HK-2 (cell line): ENCODE measurements around the gene PPP5C.
"Not testable (repeated sequence)": the region's sequence is repeated elsewhere in the genome, so short reads cannot be mapped to it uniquely, and the experiment has no call there.

Source experiments
- DNase-seq: peaks from one replicate; pipeline ENCODE4 v3.0.0-alpha.2; 2018; ENCODE audit not compliant: unreplicated experiment

PPP5C gene

GRCh38 chr19:46346821-46347571 lies at the start of gene PPP5C:
Gene PPP5C, plus strand, starts transcription at chr19:46347087. Its CDS starts 10 bp downstream, at chr19:46347097.
- DNase-seq: peak; percentile 93

GRCh38 chr19:46297700-46298478 lies 49.0 kb upstream of the PPP5C start:
- DNase-seq: no peak

- no peak for DNase-seq
Observed at GRCh38 chr19:46298479-46299003, 48.3 kb upstream of the PPP5C start.

DNA sequence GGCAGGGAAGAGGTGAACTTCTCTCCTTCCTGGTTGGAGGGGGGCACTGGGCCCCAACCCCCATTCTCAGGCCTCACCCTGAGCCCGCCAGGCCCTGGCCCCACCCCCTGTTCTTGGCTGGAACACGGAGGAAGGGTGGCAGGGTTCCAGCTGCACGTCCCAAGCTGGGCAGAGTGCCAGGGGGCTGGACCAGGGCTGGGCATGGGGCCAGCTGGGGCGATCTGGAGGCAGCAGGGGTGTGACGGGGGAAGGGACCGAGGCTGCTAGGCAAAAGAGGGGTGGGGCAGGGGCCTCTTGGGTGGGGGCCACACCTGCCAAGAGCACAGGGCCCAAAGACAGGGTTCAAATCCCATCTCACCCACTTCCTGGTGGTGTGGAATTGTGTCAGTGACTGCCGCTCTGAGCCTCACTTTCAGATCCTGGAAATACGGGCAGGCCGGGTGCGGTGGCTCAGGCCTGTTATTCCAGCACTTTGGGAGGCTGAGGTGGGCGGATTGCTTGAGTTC lies 47.8 kb upstream of the PPP5C start:
- peak; percentile 95 for DNase-seq

DNA sequence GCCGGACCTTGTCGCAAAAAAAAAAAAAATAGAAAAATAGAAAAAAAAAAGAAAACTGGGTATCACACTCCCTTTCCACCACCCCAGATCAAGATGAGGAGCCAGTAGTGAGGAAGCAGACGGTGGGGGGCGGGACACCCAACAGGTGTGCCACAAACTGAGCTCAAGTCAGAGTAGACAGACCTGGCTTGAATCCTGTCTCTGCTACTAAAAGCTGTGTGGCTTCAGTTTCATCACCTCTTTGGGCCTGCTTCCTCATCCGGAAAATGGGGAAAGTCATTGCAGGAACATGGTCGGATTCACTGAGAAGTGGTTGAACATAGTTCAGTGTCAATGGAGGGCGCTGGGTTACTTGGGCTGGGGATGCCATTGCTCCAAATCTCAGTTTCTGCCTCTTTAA lies 47.2 kb upstream of the PPP5C start:
- DNase-seq: no peak

DNA sequence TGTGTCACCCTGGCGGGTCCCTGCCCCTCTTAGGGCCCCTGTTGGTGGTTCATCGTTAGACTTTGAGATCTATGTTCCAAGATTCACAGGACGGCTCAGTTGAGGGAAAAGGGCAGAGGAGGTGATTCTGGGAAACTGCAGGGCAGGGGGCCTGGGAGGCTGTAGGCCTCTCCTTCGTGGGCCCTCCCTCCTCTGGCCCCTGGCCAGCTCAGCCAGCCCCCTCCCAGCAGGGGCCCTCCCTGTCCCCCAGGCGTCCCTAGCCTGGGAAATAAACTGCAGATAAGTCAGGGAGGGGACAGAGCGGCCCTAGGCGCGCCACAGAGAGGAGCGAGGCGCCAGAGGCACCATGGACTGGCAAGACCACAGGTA lies 43.6 kb upstream of the PPP5C start:
- no peak for DNase-seq

- DNase-seq: no peak
Observed at GRCh38 chr19:46303691-46304397, 43.0 kb upstream of the PPP5C start.

- DNase-seq: no peak
Observed at GRCh38 chr19:46306501-46306900, 40.4 kb upstream of the PPP5C start.

DNA sequence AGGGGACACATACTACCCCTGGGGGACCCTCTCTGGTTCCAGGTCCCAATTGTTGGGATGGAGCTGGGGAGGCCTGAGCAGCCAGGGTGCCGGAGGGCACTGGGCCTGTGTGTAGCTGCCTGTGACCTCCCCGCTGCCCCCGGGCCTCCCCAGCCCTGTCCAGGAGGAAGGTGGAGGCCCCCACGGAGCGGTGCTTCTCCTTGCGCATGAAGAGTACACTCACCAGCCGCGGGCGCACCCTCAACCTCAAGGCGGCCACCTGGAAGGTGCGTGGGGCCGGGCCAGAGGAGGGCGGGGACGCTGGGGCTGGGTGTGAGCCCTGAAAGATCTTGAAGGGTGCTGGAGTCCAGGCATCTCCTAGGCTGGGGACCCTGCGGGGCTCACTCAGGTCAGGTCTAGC lies 38.4 kb upstream of the PPP5C start:
- no peak for DNase-seq

DNA sequence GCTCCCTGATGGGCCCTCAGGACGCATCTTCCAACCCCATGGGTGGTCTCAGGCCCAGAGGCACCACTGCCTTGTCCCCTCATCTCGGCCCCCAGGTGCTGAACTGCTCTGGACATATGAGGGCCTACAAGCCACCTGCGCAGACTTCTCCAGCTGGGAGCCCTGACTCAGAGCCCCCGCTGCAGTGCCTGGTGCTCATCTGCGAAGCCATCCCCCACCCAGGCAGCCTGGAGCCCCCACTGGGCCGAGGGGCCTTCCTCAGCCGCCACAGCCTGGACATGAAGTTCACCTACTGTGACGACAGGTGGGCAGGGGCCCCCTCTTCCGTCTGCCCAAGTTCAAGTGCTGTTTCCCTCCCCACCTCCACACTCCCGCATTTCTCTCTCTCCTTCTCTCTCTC lies 37.8 kb upstream of the PPP5C start:
- no peak for DNase-seq

- no peak for DNase-seq
Observed at GRCh38 chr19:46311444-46311843, 35.4 kb upstream of the PPP5C start.

GRCh38 chr19:46313540-46314469 lies 33.1 kb upstream of the PPP5C start:
- DNase-seq: not testable (repeated sequence)

GRCh38 chr19:46317339-46317738 lies 29.5 kb upstream of the PPP5C start:
- no peak for DNase-seq

GRCh38 chr19:46319613-46320012 lies 27.3 kb upstream of the PPP5C start:
- no peak for DNase-seq

DNA sequence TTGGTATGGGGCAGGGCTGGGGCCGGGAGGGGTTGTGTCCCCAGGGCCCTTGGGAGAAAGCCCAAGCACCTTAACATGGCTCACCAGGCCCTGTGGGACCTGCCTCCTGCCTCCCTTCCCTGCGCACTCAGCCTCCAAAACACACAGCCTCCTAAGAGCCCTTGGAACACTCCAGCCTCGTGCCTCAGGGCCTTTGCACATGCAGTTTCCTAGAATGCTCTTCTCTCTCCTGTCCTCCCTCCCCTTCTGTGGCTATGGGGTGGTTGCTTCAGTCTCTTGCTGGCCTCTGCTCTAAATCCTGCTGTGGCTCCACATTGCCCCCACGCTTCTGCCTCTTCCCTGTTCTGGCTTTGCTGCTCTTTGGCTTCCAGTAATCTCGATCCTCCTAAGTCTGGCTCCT lies 26.3 kb upstream of the PPP5C start:
- DNase-seq: no peak

- DNase-seq: no peak
Observed at GRCh38 chr19:46321653-46322052, 25.2 kb upstream of the PPP5C start.

DNA sequence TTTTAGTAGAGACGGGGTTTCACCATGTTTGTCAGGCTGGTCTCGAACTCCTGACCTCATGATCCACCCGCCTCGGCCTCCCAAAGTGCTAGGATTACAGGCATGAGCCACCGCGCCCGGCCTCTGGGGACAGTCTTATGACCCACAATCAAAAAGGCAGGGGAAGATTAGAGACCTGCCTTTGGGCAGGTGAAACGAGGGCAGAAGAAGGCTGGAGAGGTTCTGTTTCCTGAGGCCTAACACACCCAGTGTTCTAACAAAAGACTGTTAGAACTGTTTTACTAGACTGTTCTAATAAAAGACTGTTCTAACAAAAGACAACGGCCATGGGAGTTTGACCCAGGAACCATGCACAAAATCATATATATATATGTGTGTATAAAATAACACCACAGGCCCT lies 23.7 kb upstream of the PPP5C start:
- DNase-seq: not testable (repeated sequence)

- no peak for DNase-seq
Observed at GRCh38 chr19:46324277-46324676, 22.6 kb upstream of the PPP5C start.

DNA sequence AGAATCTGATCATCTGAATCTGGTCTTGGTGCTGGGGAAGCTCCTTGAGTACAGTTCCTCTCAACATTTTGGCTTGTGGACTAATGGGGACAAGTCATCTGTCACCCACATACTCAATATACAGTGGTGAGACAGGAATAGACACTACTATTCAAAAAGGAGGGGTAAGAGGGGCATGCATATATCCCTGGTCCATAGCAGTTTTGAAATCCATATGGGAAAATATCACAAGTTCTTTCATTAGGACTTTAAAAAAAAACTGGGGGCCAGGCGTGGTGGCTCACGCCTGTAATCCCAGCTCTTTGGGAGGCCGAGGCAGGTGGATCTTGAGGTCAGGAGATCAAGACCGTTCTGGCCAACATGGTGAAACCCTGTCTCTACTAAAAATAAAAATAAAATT lies 20.3 kb upstream of the PPP5C start:
- DNase-seq: no peak

GRCh38 chr19:46328079-46328478 lies 18.8 kb upstream of the PPP5C start:
- no peak for DNase-seq

- no peak for DNase-seq
Observed at GRCh38 chr19:46330319-46330918, 16.5 kb upstream of the PPP5C start.
